Measurements from ENCODE around the gene COL4A2. TPM values are rescaled to one million over a fixed set of nuclear protein-coding genes. Genes with fewer than 3 reads are reported as not detected.
A peak's percentile ranks its signal among the peaks of the same experiment; 100 is the strongest.

COL4A2 gene
- total RNA-seq, 1 donor from 2014 or later: 1,736 TPM

GRCh38 chr13:110345266-110345665 is 38.2 kb downstream of the COL4A2 start:
- no peak overlapping the region for H3K4me3 ChIP-seq (ENCODE audit: low read depth, low read length)
- no peak for DNase-seq (ENCODE audit: low read depth)
- H3K36me3 ChIP-seq (ENCODE audit: control insufficient read depth, insufficient read depth, low read length): peaks cover 2% of the 10 kb centered on the region
- no peak for TF ChIP-seq CTCF (IDR thresholded peaks at IDR 0.05; ENCODE audit: insufficient read depth, low read length, poor library complexity, severe bottlenecking)
- H3K27me3 ChIP-seq (ENCODE audit: control insufficient read depth, insufficient read depth, low read length): no peaks in the 10 kb centered on the region

GRCh38 chr13:110345701-110346100 is 38.6 kb downstream of the COL4A2 start:
- no peak for DNase-seq (ENCODE audit: low read depth)
- Histone ChIP-seq H3K36me3 (ENCODE audit: control insufficient read depth, insufficient read depth, low read length) (peaks cover 2% of the 10 kb centered on the region), H3K27me3 (ENCODE audit: control insufficient read depth, insufficient read depth, low read length) (no peaks in the 10 kb centered on the region), H3K4me3 (ENCODE audit: low read depth, low read length) (no peak overlapping the region)
- TF ChIP-seq CTCF (IDR thresholded peaks at IDR 0.05; ENCODE audit: insufficient read depth, low read length, poor library complexity, severe bottlenecking): no peak

GRCh38 chr13:110346661-110347067 is 39.6 kb downstream of the COL4A2 start:
- peaks cover 3% of the 10 kb centered on the region for H3K36me3 ChIP-seq (ENCODE audit: control insufficient read depth, insufficient read depth, low read length)
- H3K4me3 ChIP-seq (ENCODE audit: low read depth, low read length): no peak overlapping the region
- no peaks in the 10 kb centered on the region for H3K27me3 ChIP-seq (ENCODE audit: control insufficient read depth, insufficient read depth, low read length)
- no peak for DNase-seq (ENCODE audit: low read depth)
- TF ChIP-seq CTCF (IDR thresholded peaks at IDR 0.05; ENCODE audit: insufficient read depth, low read length, poor library complexity, severe bottlenecking): no peak

GRCh38 chr13:110347088-110347487 is 40.0 kb downstream of the COL4A2 start:
- Histone ChIP-seq H3K27me3 (ENCODE audit: control insufficient read depth, insufficient read depth, low read length) (no peaks in the 10 kb centered on the region), H3K36me3 (ENCODE audit: control insufficient read depth, insufficient read depth, low read length) (peaks cover 3% of the 10 kb centered on the region), H3K4me3 (ENCODE audit: low read depth, low read length) (no peak overlapping the region)
- DNase-seq (ENCODE audit: low read depth): no peak
- no peak for TF ChIP-seq CTCF (IDR thresholded peaks at IDR 0.05; ENCODE audit: insufficient read depth, low read length, poor library complexity, severe bottlenecking)

GRCh38 chr13:110347535-110348308 is 40.6 kb downstream of the COL4A2 start:
- peak; percentile 95 for DNase-seq (ENCODE audit: low read depth)

More at GRCh38 chr13:110347535-110348308, 40.6 kb downstream of the COL4A2 start:
- Histone ChIP-seq H3K36me3 (ENCODE audit: control insufficient read depth, insufficient read depth, low read length) (peaks cover 3% of the 10 kb centered on the region), H3K27me3 (ENCODE audit: control insufficient read depth, insufficient read depth, low read length) (no peaks in the 10 kb centered on the region), H3K4me3 (ENCODE audit: low read depth, low read length) (no peak overlapping the region)
- TF ChIP-seq CTCF (IDR thresholded peaks at IDR 0.05; ENCODE audit: insufficient read depth, low read length, poor library complexity, severe bottlenecking): no peak
